Measurements from ENCODE around the gene C8A. TPM values are rescaled to one million over a fixed set of nuclear protein-coding genes. Genes with fewer than 3 reads are reported as not detected.

The C8A gene
- total and polyA plus RNA-seq, 2 of the 8 experiments (the other 6 are each of a cell fraction or from before 2014, with no cell fraction given) = not detected

DNA sequence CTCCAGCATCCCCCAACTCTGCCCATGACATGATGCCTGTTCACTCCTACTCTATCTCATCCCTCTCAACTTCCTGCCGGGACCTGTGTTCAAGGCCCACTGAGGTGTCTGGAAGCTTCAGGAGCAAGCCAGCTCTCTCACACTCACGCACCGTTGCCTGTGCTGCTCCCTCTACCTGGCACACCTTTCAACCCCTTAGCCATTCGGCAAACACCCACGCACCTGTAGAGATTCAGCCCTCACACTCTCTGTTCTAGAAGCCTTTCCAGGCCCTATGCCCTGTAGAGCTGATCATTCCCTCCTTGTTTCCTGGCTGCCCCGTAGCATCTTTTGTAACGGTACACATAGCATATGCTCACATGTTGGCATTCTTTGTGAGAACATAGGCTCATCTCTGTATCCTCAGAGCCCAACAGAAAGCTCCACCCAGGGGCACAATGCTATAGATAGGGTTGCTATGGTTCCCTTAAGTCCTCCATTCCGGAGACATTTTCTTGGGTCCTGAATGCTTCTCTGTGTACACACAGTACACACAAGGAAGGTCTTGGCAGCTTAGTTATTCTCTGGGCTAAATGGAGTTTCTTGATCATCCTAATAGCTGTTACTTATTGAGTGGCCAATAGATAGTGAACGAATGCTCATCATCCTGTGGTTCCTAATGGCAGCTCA is 109.9 kb downstream of the C8A start (continued):
- TF ChIP-seq CHD7 (IDR thresholded peaks at IDR 0.05; ENCODE audit: insufficient replicate concordance, low read length) (no peak), SAP30 (IDR thresholded peaks at IDR 0.05; ENCODE audit: insufficient read depth, insufficient replicate concordance, low read length) (no peak), NANOG (IDR thresholded peaks at IDR 0.05; ENCODE audit: insufficient read depth, low read depth, low read length, poor library complexity, severe bottlenecking) (no peak), NRF1 (IDR thresholded peaks at IDR 0.05; ENCODE audit: low read depth, low read length) (no peak), KDM1A (IDR thresholded peaks at IDR 0.05; ENCODE audit: borderline replicate concordance, low read length) (no peak), SP2 (IDR thresholded peaks at IDR 0.05; ENCODE audit: low read length) (no peak), CTCF (IDR thresholded peaks at IDR 0.05; ENCODE audit: control extremely low read depth in 1 of 3, insufficient read depth in 1 of 3, low read depth in 1 of 3, low read length in 3 of 3) (no peak)

All from H1 (cell line).